Skeletal muscle tissue (tissue), 4 donors: ENCODE results near the gene AQP6. TPM values are rescaled to one million over a fixed set of nuclear protein-coding genes. Genes with fewer than 3 reads are reported as not detected.

Source experiments
- H3K27ac ChIP-seq: one replicate; pipeline ENCODE4 v1.7.0; 2013; ENCODE audit warnings: mild to moderate bottlenecking, low read depth, low read length, inconsistent platforms
- H3K27me3 ChIP-seq, 3 donors: one replicate each; pipeline ENCODE4 v1.7.0; 2013; ENCODE audit warnings: low read length in 3 of 3; ENCODE audit not compliant: control insufficient read depth in 3 of 3, insufficient read depth in 3 of 3
- H3K36me3 ChIP-seq, 3 donors: one replicate each; pipeline ENCODE4 v1.7.0; 2013; ENCODE audit warnings: low read length in 3 of 3; ENCODE audit not compliant: control insufficient read depth in 3 of 3, insufficient read depth in 3 of 3
- H3K4me1 ChIP-seq, 3 donors: one replicate each; pipeline ENCODE4 v1.7.0; 2013; ENCODE audit warnings: low read length in 3 of 3, mild to moderate bottlenecking in 3 of 3; ENCODE audit not compliant: control insufficient read depth in 3 of 3, insufficient read depth in 3 of 3
- H3K4me3 ChIP-seq, 3 donors: one replicate each; pipeline ENCODE4 v1.7.0; 2013; ENCODE audit warnings: low read length in 3 of 3
- H3K9ac ChIP-seq, 3 donors: one replicate each; pipeline ENCODE4 v1.7.0; 2013; ENCODE audit warnings: low read length in 3 of 3, mild to moderate bottlenecking in 3 of 3, moderate library complexity in 2 of 3, low read depth in 1 of 3
- H3K9me3 ChIP-seq, 3 donors: one replicate each; pipeline ENCODE4 v1.7.0; 2013; ENCODE audit warnings: low read length in 3 of 3; ENCODE audit not compliant: control insufficient read depth in 3 of 3
- total RNA-seq: library from RNA; depleted of rRNA; stranded (reverse); fragments of >200 nt; gene quantifications from one replicate; pipeline ENCODE4 v1.2.3, GENCODE V29; 2014
- donor health status: Osteomylitis.

The AQP6 gene
- total RNA-seq, 1 donor from 2014 or later = 0.52 TPM

- H3K27me3 ChIP-seq = peaks cover 23 to 53% (median 50%) of the 10 kb centered on the region in 3 donors
- no peaks in the 10 kb centered on the region for H3K9me3 ChIP-seq
- peaks cover 8 to 16% (median 10%) of the 10 kb centered on the region in 3 donors for H3K4me1 ChIP-seq
- no peak overlapping the region for H3K27ac ChIP-seq
- H3K9ac ChIP-seq = no peak overlapping the region
- no peaks in the 10 kb centered on the region for H3K36me3 ChIP-seq
- H3K4me3 ChIP-seq = no peak overlapping the region
These were observed 2.1 kb upstream of the AQP6 start for GRCh38 chr12:49970658-49971057.

GRCh38 chr12:49971141-49971540, 1.6 kb upstream of the AQP6 start:
- peaks cover 23 to 53% (median 50%) of the 10 kb centered on the region in 3 donors for H3K27me3 ChIP-seq

GRCh38 chr12:49972129-49972528, 618 bp upstream of the AQP6 start:
- H3K27me3 ChIP-seq = peaks cover 23 to 45% (median 44%) of the 10 kb centered on the region in 3 donors
- no peak overlapping the region for H3K4me3 ChIP-seq
- peaks cover 7 to 14% (median 8%) of the 10 kb centered on the region in 3 donors for H3K4me1 ChIP-seq
- H3K27ac ChIP-seq = no peak overlapping the region
- H3K9me3 ChIP-seq = no peaks in the 10 kb centered on the region
- no peaks in the 10 kb centered on the region for H3K36me3 ChIP-seq
- no peak overlapping the region for H3K9ac ChIP-seq

More at GRCh38 chr12:49971141-49971540, 1.6 kb upstream of the AQP6 start:
- peaks cover 8 to 16% (median 10%) of the 10 kb centered on the region in 3 donors for H3K4me1 ChIP-seq
- H3K27ac ChIP-seq = no peak overlapping the region
- H3K4me3 ChIP-seq = no peak overlapping the region
- no peaks in the 10 kb centered on the region for H3K36me3 ChIP-seq
- no peaks in the 10 kb centered on the region for H3K9me3 ChIP-seq
- H3K9ac ChIP-seq = no peak overlapping the region

- peaks cover 12 to 33% (median 32%) of the 10 kb centered on the region in 3 donors for H3K27me3 ChIP-seq
- no peak overlapping the region for H3K4me3 ChIP-seq
- H3K9me3 ChIP-seq = no peaks in the 10 kb centered on the region
- peaks cover 0 to 7% (median 0%) of the 10 kb centered on the region in 3 donors for H3K4me1 ChIP-seq
- no peak overlapping the region for H3K9ac ChIP-seq
- H3K36me3 ChIP-seq = no peaks in the 10 kb centered on the region
- no peak overlapping the region for H3K27ac ChIP-seq
These were observed 649 bp downstream of the AQP6 start for GRCh38 chr12:49973361-49973830.

GRCh38 chr12:49974231-49974675, 1.5 kb downstream of the AQP6 start:
- peaks cover 8 to 24% (median 24%) of the 10 kb centered on the region in 3 donors for H3K27me3 ChIP-seq

GRCh38 chr12:49974677-49975317, 2.0 kb downstream of the AQP6 start:
- Histone ChIP-seq H3K4me1 (peaks cover 0 to 7% (median 0%) of the 10 kb centered on the region in 3 donors), H3K4me3 (no peak overlapping the region), H3K27me3 (peaks cover 8 to 19% (median 19%) of the 10 kb centered on the region in 3 donors), H3K36me3 (no peaks in the 10 kb centered on the region), H3K9ac (peak overlapping the region in 1 of 3 donors; percentile 3), H3K27ac (no peak overlapping the region), H3K9me3 (no peaks in the 10 kb centered on the region)

More at GRCh38 chr12:49974231-49974675, 1.5 kb downstream of the AQP6 start:
- no peak overlapping the region for H3K4me3 ChIP-seq
- peaks cover 0 to 7% (median 0%) of the 10 kb centered on the region in 3 donors for H3K4me1 ChIP-seq
- no peak overlapping the region for H3K27ac ChIP-seq
- H3K9me3 ChIP-seq = no peaks in the 10 kb centered on the region
- H3K36me3 ChIP-seq = no peaks in the 10 kb centered on the region
- peak overlapping the region in 1 of 3 donors; percentile 3 for H3K9ac ChIP-seq

- no peaks in the 10 kb centered on the region for H3K36me3 ChIP-seq
- H3K27me3 ChIP-seq = peaks cover 8 to 14% (median 13%) of the 10 kb centered on the region in 3 donors
- H3K9me3 ChIP-seq = no peaks in the 10 kb centered on the region
- H3K4me1 ChIP-seq = peaks cover 0 to 7% (median 0%) of the 10 kb centered on the region in 3 donors
- no peak overlapping the region for H3K27ac ChIP-seq
- no peak overlapping the region for H3K4me3 ChIP-seq
- H3K9ac ChIP-seq = no peak overlapping the region
These were observed 2.6 kb downstream of the AQP6 start for GRCh38 chr12:49975318-49975761.

- no peak overlapping the region for H3K27ac ChIP-seq
- peaks cover 0 to 7% (median 0%) of the 10 kb centered on the region in 3 donors for H3K4me1 ChIP-seq
- H3K4me3 ChIP-seq = no peak overlapping the region
- H3K36me3 ChIP-seq = no peaks in the 10 kb centered on the region
- no peaks in the 10 kb centered on the region for H3K9me3 ChIP-seq
- peaks cover 0 to 10% (median 9%) of the 10 kb centered on the region in 3 donors for H3K27me3 ChIP-seq
- H3K9ac ChIP-seq = no peak overlapping the region
These were observed 3.8 kb downstream of the AQP6 start for GRCh38 chr12:49976557-49976956.

GRCh38 chr12:49978125-49978524, 5.4 kb downstream of the AQP6 start:
- Histone ChIP-seq H3K4me1 (peaks cover 0 to 7% (median 0%) of the 10 kb centered on the region in 3 donors), H3K4me3 (no peak overlapping the region), H3K27me3 (peaks cover 0 to 6% (median 6%) of the 10 kb centered on the region in 3 donors), H3K36me3 (no peaks in the 10 kb centered on the region), H3K9me3 (no peaks in the 10 kb centered on the region), H3K9ac (no peak overlapping the region), H3K27ac (no peak overlapping the region)

GRCh38 chr12:49979016-49979586, 6.4 kb downstream of the AQP6 start:
- Histone ChIP-seq H3K9ac (no peak overlapping the region), H3K27ac (no peak overlapping the region), H3K4me3 (no peak overlapping the region)

More at GRCh38 chr12:49979016-49979586, 6.4 kb downstream of the AQP6 start:
- Histone ChIP-seq H3K4me1 (peaks cover 0 to 7% (median 5%) of the 10 kb centered on the region in 3 donors), H3K36me3 (no peaks in the 10 kb centered on the region), H3K9me3 (no peaks in the 10 kb centered on the region), H3K27me3 (peaks cover 0 to 2% (median 0%) of the 10 kb centered on the region in 3 donors)
